GM10847 (cell line): ENCODE measurements around the gene CCDC188.

Source experiments
- POLR2A ChIP-seq: IDR thresholded peaks from 2 replicates; pipeline ENCODE4 v1.6.1; 2011; ENCODE audit not compliant: insufficient read length; ENCODE audit errors: extremely low read depth

The CCDC188 gene

GRCh38 chr22:20150381-20151275, at the start of gene CCDC188:
CCDC188 (minus strand) TSS chr22:20151055; CDS start chr22:20150986, 69 bp downstream.
- TF ChIP-seq POLR2A = no peak

GRCh38 chr22:20199906-20200305, 49.1 kb upstream of the CCDC188 start:
- TF ChIP-seq POLR2A = no peak

- no peak for TF ChIP-seq POLR2A
Measured at GRCh38 chr22:20199413-20199842, 48.6 kb upstream of the CCDC188 start.

- TF ChIP-seq POLR2A = no peak
Measured at GRCh38 chr22:20198557-20199319, 47.9 kb upstream of the CCDC188 start.

- TF ChIP-seq POLR2A = no peak
Measured at GRCh38 chr22:20197407-20198030, 46.7 kb upstream of the CCDC188 start.

- TF ChIP-seq POLR2A = no peak
Measured at GRCh38 chr22:20196094-20196842, 45.4 kb upstream of the CCDC188 start.

- no peak for TF ChIP-seq POLR2A
Measured at GRCh38 chr22:20194681-20195593, 44.1 kb upstream of the CCDC188 start.

GRCh38 chr22:20193761-20194494, 43.1 kb upstream of the CCDC188 start:
- no peak for TF ChIP-seq POLR2A

GRCh38 chr22:20192972-20193760, 42.3 kb upstream of the CCDC188 start:
- TF ChIP-seq POLR2A = no peak

- TF ChIP-seq POLR2A = no peak
Measured at GRCh38 chr22:20192293-20192971, 41.6 kb upstream of the CCDC188 start.

- TF ChIP-seq POLR2A = no peak
Measured at GRCh38 chr22:20191803-20192202, 40.9 kb upstream of the CCDC188 start.

- TF ChIP-seq POLR2A = no peak
Measured at GRCh38 chr22:20191000-20191515, 40.2 kb upstream of the CCDC188 start.
